HEK293 (cell line): Measurements from ENCODE around the gene PMFBP1.

Experiments
- CTCF ChIA-PET: fragments of 350-600 bp; formaldehyde crosslinking; extraction: SDS; loops from one replicate; lab custom pipeline; 2021; ENCODE audit warnings: antibody characterized with exemption; lab: Yijun Ruan, JAX
- POLR2A ChIA-PET: fragments of 300-600 bp; formaldehyde crosslinking; extraction: SDS; loops from one replicate; lab custom pipeline; 2020; ENCODE audit warnings: antibody characterized with exemption, inconsistent platforms; lab: Yijun Ruan, JAX
- H3K27ac ChIP-seq: fragments of 200-500 bp; sonication (Bioruptor generic); 2 replicates; pipeline ENCODE4 v1.5.1; 2014; ENCODE audit warnings: low read depth, low read length, control low read depth, inconsistent platforms; ENCODE audit errors: extremely low read depth
- H3K36me3 ChIP-seq, 2 experiments: fragments of 200-500 bp in 1 of 2; sonication (Bioruptor generic) in 1 of 2; 1 replicate in 1 of 2; 2 replicates in 1 of 2; pipeline ENCODE4 v1.5.1; 2014 to 2017; ENCODE audit warnings: inconsistent platforms in 2 of 2, low read length in 2 of 2; ENCODE audit not compliant: control insufficient read depth in 2 of 2, insufficient read depth in 1 of 2
- H3K4me1 ChIP-seq: fragments of 200-500 bp; sonication (Bioruptor generic); 2 replicates; pipeline ENCODE4 v1.5.1; 2014; ENCODE audit warnings: mild to moderate bottlenecking, low read length, inconsistent platforms; ENCODE audit not compliant: control insufficient read depth, insufficient read depth
- H3K4me3 ChIP-seq: 2 replicates; pipeline ENCODE4 v1.5.1; 2011; ENCODE audit warnings: low read depth, mild to moderate bottlenecking, control low read depth, low read length, moderate library complexity
- H3K9me3 ChIP-seq: fragments of 200-500 bp; sonication (Bioruptor generic); 2 replicates; pipeline ENCODE4 v1.5.1; 2014; ENCODE audit warnings: low read depth, low read length, inconsistent platforms; ENCODE audit not compliant: control insufficient read depth, insufficient read depth
- GLI4 ChIP-seq: fragments of 450-650 bp; formaldehyde crosslinking; IDR thresholded peaks from 2 replicates; pipeline ENCODE4 v1.5.1; 2016; ENCODE audit warnings: missing biosample characterization, missing genetic modification characterization
- MYNN ChIP-seq: fragments of 450-650 bp; formaldehyde crosslinking; IDR thresholded peaks from 2 replicates; pipeline ENCODE4 v1.5.1; 2016; ENCODE audit warnings: missing biosample characterization, missing genetic modification characterization, borderline replicate concordance
- OSR2 ChIP-seq: fragments of 450-650 bp; formaldehyde crosslinking; IDR thresholded peaks from 2 replicates; pipeline ENCODE4 v1.5.1; 2016; ENCODE audit warnings: missing biosample characterization, missing genetic modification characterization
- SETDB1 ChIP-seq: IDR thresholded peaks from one replicate; pipeline ENCODE4 v1.6.1; 2017; ENCODE audit warnings: mild to moderate bottlenecking, low read length, moderate library complexity, mixed read lengths; ENCODE audit not compliant: insufficient read length
- ZBTB1 ChIP-seq: fragments of 450-650 bp; formaldehyde crosslinking; IDR thresholded peaks from 2 replicates; pipeline ENCODE4 v1.5.1; 2016; ENCODE audit warnings: missing biosample characterization, missing genetic modification characterization
- ZNF366 ChIP-seq: fragments of 450-650 bp; formaldehyde crosslinking; conservative IDR thresholded peaks from 2 replicates; pipeline ENCODE4 v1.5.1; 2016; ENCODE audit warnings: missing biosample characterization, missing genetic modification characterization
- ZNF423 ChIP-seq: fragments of 450-650 bp; formaldehyde crosslinking; IDR thresholded peaks from 2 replicates; pipeline ENCODE4 v1.5.1; 2016; ENCODE audit warnings: missing biosample characterization, missing genetic modification characterization
- ZNF501 ChIP-seq: fragments of 450-650 bp; formaldehyde crosslinking; IDR thresholded peaks from 2 replicates; pipeline ENCODE4 v1.5.1; 2016; ENCODE audit warnings: missing biosample characterization, missing genetic modification characterization
- ZNF624 ChIP-seq: fragments of 450-650 bp; formaldehyde crosslinking; IDR thresholded peaks from 2 replicates; pipeline ENCODE4 v1.5.1; 2017; ENCODE audit warnings: missing biosample characterization, missing genetic modification characterization
- ZNF791 ChIP-seq: fragments of 450-650 bp; formaldehyde crosslinking; IDR thresholded peaks from 2 replicates; pipeline ENCODE4 v1.5.1; 2016; ENCODE audit warnings: missing biosample characterization, missing genetic modification characterization
- TF ChIP-seq, protein P1 (sequence below): fragments of 450-650 bp; formaldehyde crosslinking; IDR thresholded peaks from 2 replicates; pipeline ENCODE4 v1.5.1; 2016; ENCODE audit warnings: missing biosample characterization, missing genetic modification characterization, low read depth
- TF ChIP-seq, protein P2 (sequence below): fragments of 450-650 bp; formaldehyde crosslinking; IDR thresholded peaks from 2 replicates; pipeline ENCODE4 v1.5.1; 2016; ENCODE audit warnings: missing biosample characterization, missing genetic modification characterization
- TF ChIP-seq, protein P3 (sequence below): fragments of 450-650 bp; formaldehyde crosslinking; IDR thresholded peaks from 2 replicates; pipeline ENCODE4 v1.5.1; 2016; ENCODE audit warnings: missing biosample characterization, missing genetic modification characterization, low read depth
- TF ChIP-seq, protein P4 (sequence below): fragments of 450-650 bp; formaldehyde crosslinking; IDR thresholded peaks from 2 replicates; pipeline ENCODE4; 2016; ENCODE audit warnings: missing biosample characterization, missing genetic modification characterization
- TF ChIP-seq, protein P5 (sequence below): fragments of 450-650 bp; formaldehyde crosslinking; IDR thresholded peaks from 2 replicates; pipeline ENCODE4 v1.5.1; 2017; ENCODE audit warnings: missing biosample characterization, missing genetic modification characterization
- TF ChIP-seq, protein P6 (sequence below): fragments of 450-650 bp; formaldehyde crosslinking; IDR thresholded peaks from 2 replicates; pipeline ENCODE4 v1.5.0; 2017; ENCODE audit warnings: missing biosample characterization, missing genetic modification characterization, borderline replicate concordance

Gene PMFBP1

DNA sequence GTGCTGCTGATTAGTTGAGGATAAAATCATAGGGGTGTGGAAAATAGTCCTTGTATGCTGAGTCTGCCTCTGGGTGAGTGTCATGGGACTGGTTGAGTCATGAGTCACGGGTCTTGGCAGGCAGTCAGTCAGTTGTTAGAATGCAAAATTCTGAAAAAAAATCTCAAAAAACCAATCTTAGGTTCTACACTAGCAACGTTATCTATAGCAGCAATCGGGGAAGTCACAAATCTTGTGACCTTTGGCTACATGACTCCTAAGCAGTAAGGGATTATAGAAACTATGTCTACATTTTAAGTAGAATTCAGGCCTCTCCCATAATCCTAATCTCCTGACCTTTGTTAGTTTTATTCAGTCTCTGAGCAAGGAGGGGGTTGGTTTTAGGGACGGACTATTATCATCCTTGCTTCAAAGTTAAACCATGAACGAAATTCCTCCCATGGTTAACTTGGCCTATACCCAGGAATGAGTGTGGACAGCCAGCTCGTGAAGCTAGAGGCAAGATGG is 18.0 kb upstream of the PMFBP1 start (continued):
- TF ChIP-seq, protein P1, sequence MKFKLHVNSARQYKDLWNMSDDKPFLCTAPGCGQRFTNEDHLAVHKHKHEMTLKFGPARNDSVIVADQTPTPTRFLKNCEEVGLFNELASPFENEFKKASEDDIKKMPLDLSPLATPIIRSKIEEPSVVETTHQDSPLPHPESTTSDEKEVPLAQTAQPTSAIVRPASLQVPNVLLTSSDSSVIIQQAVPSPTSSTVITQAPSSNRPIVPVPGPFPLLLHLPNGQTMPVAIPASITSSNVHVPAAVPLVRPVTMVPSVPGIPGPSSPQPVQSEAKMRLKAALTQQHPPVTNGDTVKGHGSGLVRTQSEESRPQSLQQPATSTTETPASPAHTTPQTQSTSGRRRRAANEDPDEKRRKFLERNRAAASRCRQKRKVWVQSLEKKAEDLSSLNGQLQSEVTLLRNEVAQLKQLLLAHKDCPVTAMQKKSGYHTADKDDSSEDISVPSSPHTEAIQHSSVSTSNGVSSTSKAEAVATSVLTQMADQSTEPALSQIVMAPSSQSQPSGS (tag by site-specific recombination) = no peak
- TF ChIP-seq ZNF624 (tag by site-specific recombination) (no peak), SETDB1 (no peak), ZNF366 (no peak), ZNF423 (no peak), ZNF501 (tag by site-specific recombination) (no peak), OSR2 (tag by site-specific recombination) (no peak), MYNN (no peak)
- TF ChIP-seq, protein P2, sequence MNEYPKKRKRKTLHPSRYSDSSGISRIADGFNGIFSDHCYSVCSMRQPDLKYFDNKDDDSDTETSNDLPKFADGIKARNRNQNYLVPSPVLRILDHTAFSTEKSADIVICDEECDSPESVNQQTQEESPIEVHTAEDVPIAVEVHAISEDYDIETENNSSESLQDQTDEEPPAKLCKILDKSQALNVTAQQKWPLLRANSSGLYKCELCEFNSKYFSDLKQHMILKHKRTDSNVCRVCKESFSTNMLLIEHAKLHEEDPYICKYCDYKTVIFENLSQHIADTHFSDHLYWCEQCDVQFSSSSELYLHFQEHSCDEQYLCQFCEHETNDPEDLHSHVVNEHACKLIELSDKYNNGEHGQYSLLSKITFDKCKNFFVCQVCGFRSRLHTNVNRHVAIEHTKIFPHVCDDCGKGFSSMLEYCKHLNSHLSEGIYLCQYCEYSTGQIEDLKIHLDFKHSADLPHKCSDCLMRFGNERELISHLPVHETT (tag by site-specific recombination) = no peak
- TF ChIP-seq, protein P3, sequence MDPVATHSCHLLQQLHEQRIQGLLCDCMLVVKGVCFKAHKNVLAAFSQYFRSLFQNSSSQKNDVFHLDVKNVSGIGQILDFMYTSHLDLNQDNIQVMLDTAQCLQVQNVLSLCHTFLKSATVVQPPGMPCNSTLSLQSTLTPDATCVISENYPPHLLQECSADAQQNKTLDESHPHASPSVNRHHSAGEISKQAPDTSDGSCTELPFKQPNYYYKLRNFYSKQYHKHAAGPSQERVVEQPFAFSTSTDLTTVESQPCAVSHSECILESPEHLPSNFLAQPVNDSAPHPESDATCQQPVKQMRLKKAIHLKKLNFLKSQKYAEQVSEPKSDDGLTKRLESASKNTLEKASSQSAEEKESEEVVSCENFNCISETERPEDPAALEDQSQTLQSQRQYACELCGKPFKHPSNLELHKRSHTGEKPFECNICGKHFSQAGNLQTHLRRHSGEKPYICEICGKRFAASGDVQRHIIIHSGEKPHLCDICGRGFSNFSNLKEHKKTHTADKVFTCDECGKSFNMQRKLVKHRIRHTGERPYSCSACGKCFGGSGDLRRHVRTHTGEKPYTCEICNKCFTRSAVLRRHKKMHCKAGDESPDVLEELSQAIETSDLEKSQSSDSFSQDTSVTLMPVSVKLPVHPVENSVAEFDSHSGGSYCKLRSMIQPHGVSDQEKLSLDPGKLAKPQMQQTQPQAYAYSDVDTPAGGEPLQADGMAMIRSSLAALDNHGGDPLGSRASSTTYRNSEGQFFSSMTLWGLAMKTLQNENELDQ (tag by site-specific recombination) = no peak
- TF ChIP-seq, protein P4, sequence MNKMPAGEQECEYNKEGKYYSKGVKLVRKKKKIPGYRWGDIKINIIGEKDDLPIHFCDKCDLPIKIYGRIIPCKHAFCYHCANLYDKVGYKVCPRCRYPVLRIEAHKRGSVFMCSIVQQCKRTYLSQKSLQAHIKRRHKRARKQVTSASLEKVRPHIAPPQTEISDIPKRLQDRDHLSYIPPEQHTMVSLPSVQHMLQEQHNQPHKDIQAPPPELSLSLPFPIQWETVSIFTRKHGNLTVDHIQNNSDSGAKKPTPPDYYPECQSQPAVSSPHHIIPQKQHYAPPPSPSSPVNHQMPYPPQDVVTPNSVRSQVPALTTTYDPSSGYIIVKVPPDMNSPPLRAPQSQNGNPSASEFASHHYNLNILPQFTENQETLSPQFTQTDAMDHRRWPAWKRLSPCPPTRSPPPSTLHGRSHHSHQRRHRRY (tag by site-specific recombination) = no peak

DNA sequence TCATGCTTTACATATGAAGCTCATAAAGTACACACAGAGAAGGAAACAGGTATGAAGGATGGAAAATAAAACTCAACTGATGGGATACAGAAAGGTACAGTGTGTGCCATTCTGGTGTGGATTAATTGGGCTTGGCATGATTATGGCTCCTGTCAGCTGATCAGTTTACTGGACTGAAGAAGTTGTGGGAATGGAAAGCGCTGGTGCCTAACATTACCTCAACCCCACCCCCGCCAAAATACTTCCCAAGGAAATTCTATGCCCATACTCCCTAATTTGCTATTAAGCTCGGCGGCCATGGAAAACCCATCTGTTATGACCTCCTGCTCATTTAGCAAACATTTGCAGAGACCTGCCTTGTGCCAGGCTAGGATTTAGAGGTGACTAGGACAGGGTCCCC is 16.6 kb upstream of the PMFBP1 start:
- Histone ChIP-seq H3K9me3 (no peaks in the 10 kb centered on the region), H3K27ac (no peak overlapping the region), H3K36me3 (no peaks in the 10 kb centered on the region), H3K4me3 (no peak overlapping the region), H3K4me1 (no peaks in the 10 kb centered on the region)
- ChIA-PET CTCF (no interaction called here), POLR2A (no interaction called here)
- no peak for TF ChIP-seq ZNF791
- TF ChIP-seq, protein P5, sequence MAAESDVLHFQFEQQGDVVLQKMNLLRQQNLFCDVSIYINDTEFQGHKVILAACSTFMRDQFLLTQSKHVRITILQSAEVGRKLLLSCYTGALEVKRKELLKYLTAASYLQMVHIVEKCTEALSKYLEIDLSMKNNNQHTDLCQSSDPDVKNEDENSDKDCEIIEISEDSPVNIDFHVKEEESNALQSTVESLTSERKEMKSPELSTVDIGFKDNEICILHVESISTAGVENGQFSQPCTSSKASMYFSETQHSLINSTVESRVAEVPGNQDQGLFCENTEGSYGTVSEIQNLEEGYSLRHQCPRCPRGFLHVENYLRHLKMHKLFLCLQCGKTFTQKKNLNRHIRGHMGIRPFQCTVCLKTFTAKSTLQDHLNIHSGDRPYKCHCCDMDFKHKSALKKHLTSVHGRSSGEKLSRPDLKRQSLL (tag by site-specific recombination) = no peak

DNA sequence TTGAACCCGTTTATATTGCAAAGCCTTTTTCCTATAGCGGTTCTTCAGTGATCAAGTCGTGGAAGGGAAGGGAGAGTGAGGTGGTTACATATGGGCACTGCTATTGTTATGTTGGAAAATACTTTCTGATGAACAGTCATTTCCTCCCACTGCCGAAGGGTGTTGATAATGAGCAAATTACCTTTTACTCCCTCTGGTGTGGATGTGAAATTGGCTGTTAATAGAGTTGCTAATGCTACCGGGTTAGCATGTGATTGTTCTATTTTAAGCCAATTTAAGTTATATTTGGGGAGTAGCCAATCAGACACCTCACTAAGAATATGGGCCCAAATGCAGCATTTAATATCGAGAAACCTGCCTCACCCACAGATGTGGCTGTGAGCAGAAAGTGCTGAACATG is 15.6 kb upstream of the PMFBP1 start:
- no peaks in the 10 kb centered on the region for H3K36me3 ChIP-seq
- TF ChIP-seq, protein P6, sequence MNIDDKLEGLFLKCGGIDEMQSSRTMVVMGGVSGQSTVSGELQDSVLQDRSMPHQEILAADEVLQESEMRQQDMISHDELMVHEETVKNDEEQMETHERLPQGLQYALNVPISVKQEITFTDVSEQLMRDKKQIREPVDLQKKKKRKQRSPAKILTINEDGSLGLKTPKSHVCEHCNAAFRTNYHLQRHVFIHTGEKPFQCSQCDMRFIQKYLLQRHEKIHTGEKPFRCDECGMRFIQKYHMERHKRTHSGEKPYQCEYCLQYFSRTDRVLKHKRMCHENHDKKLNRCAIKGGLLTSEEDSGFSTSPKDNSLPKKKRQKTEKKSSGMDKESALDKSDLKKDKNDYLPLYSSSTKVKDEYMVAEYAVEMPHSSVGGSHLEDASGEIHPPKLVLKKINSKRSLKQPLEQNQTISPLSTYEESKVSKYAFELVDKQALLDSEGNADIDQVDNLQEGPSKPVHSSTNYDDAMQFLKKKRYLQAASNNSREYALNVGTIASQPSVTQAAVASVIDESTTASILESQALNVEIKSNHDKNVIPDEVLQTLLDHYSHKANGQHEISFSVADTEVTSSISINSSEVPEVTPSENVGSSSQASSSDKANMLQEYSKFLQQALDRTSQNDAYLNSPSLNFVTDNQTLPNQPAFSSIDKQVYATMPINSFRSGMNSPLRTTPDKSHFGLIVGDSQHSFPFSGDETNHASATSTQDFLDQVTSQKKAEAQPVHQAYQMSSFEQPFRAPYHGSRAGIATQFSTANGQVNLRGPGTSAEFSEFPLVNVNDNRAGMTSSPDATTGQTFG (tag by site-specific recombination) = no peak
- TF ChIP-seq GLI4 = no peak
- TF ChIP-seq ZBTB1 (tag by site-specific recombination) = no peak
- no peaks in the 10 kb centered on the region for H3K4me1 ChIP-seq
- no peaks in the 10 kb centered on the region for H3K9me3 ChIP-seq
- CTCF ChIA-PET = no interaction called here
- POLR2A ChIA-PET = no interaction called here
- no peak overlapping the region for H3K4me3 ChIP-seq
- H3K27ac ChIP-seq = no peak overlapping the region
